ENCODE data around the gene TRPV4.

GRCh38 chr12:109863847-109864712 is 30.9 kb upstream of the TRPV4 start:
- TF ChIP-seq CTCF (IDR thresholded peaks at IDR 0.05) (no peak), POLR2A (IDR thresholded peaks at IDR 0.05) (no peak)

Measured in lower leg skin (tissue), 3 donors.